Naive thymus-derived CD8-positive, alpha-beta T cell (primary cell): ENCODE results near the gene TMEM167B. TPM values are rescaled to one million over a fixed set of nuclear protein-coding genes. Genes with fewer than 3 reads are reported as not detected.

Source experiments
- ATAC-seq, 2 donors: fragments of 150-1000 bp; cut with Tn5 transposase in 1 of 2; sonication (Bioruptor Pico), chemical (Tn5 transposase) in 1 of 2; 1 replicate in 1 of 2; 2 replicates in 1 of 2; pipeline ENCODE4 v1.10.0; 2021; ENCODE audit warnings: mild to moderate bottlenecking in 2 of 2, moderate library complexity in 2 of 2
- POLR2A ChIA-PET: fragments of 350-600 bp; sonication (Branson Sonifier 250); formaldehyde crosslinking; loops from one replicate; lab custom pipeline; 2021; ENCODE audit warnings: antibody characterized with exemption; lab: Charles Lee
- DNase-seq, 10 donors: peaks; one replicate each; pipeline versions ENCODE4 v3.0.0 to v3.0.0-alpha.2; 2020 to 2022
- H3K27ac Mint-ChIP-seq, 10 donors: one replicate each; pipeline ENCODE4 v1.8.0; 2020 to 2022; ENCODE audit warnings: mild to moderate bottlenecking in 10 of 10, mixed read lengths in 10 of 10, moderate library complexity in 4 of 10, inconsistent platforms in 1 of 10
- H3K27me3 Mint-ChIP-seq, 5 donors: one replicate each; pipeline ENCODE4 v1.8.0; 2021 to 2022; ENCODE audit warnings: mixed read lengths in 5 of 5
- H3K36me3 Mint-ChIP-seq, 3 donors: one replicate each; pipeline ENCODE4 v1.8.0; 2020 to 2022; ENCODE audit warnings: mixed read lengths in 3 of 3, mild to moderate bottlenecking in 2 of 3, inconsistent platforms in 1 of 3
- H3K4me1 Mint-ChIP-seq, 4 donors: one replicate each; pipeline ENCODE4 v1.8.0; 2021 to 2022; ENCODE audit warnings: mixed read lengths in 4 of 4
- H3K4me3 Mint-ChIP-seq, 10 donors: one replicate each; pipeline ENCODE4 v1.8.0; 2020 to 2022; ENCODE audit warnings: mild to moderate bottlenecking in 10 of 10, mixed read lengths in 10 of 10, moderate library complexity in 6 of 10, inconsistent platforms in 1 of 10
- H3K9me3 Mint-ChIP-seq, 9 donors: one replicate each; pipeline ENCODE4 v1.8.0; 2020 to 2022; ENCODE audit warnings: mixed read lengths in 9 of 9, mild to moderate bottlenecking in 3 of 9, inconsistent platforms in 1 of 9, moderate library complexity in 1 of 9
- polyA plus RNA-seq, 3 donors: library from polyadenylated mRNA; unstranded; fragments of 300-500 nt; fragmentation: Illumina TruSeq; gene quantifications; one replicate each; pipeline ENCODE4 v1.2.3, GENCODE V29; 2021
- total RNA-seq, 8 experiments: library from RNA in 2 of 8; stranded (reverse) in 2 of 8; gene quantifications; one replicate each; pipeline ENCODE4 v1.2.3 and lab custom pipeline; 2021 to 2026

Gene TMEM167B
- total and polyA plus RNA-seq, 5 experiments from 2014 or later, result 28.8 to 51.3 (median 32.0) TPM

DNA sequence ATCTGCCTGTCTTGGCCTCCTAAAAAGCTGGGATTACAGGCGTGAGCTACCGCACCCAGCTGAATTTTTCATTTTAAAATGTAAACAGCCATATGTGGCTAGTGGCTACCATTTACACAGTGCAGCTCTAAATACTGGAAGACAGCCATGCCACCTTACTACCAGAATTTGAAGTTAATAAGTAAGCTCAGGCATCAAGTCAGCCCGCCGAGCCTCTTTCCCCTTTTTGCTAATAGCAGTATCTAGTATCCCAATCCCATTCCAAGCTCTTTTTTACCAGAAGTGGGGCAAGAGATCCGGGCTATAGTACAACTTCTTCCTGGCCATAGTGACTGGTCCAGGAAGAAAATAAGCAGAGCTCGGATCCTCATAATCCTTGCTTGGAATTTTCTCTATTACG, 29.9 kb upstream of the TMEM167B start:
- POLR2A ChIA-PET, result no interaction called here
- ATAC-seq, result no peak
- Mint-ChIP-seq H3K9me3 (no peaks in the 10 kb centered on the region), H3K27me3 (no peaks in the 10 kb centered on the region), H3K4me3 (no peak overlapping the region), H3K4me1 (no peaks in the 10 kb centered on the region), H3K36me3 (peaks cover 0 to 32% (median 12%) of the 10 kb centered on the region in 3 donors), H3K27ac (no peak overlapping the region)
- no peak for DNase-seq

DNA sequence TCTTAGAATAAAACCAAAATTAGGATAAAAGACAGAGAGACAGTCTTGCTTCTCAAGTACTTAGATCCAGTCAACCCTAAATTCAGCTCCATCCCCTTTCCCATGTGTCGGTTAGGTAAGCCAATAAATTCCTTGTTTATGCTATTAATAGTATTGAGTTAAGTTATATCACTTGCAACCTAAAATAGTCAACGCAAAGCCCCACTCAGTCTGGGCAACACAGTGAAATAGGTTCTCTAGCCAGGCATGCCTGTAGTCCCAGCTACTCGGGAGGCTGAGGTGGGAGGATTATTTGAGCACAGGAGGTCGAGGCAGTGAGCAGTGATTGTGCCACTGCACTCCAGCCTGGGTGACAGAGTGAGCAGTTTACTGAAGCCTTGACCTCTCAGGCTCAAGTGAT, 29.4 kb upstream of the TMEM167B start:
- H3K36me3 Mint-ChIP-seq, result peaks cover 0 to 34% (median 12%) of the 10 kb centered on the region in 3 donors
- no peaks in the 10 kb centered on the region for H3K27me3 Mint-ChIP-seq
- H3K4me1 Mint-ChIP-seq, result no peaks in the 10 kb centered on the region
- no peak overlapping the region for H3K27ac Mint-ChIP-seq
- H3K4me3 Mint-ChIP-seq, result no peak overlapping the region
- H3K9me3 Mint-ChIP-seq, result no peaks in the 10 kb centered on the region
- DNase-seq (no peak), ATAC-seq (no peak)
- POLR2A ChIA-PET, result no interaction called here

DNA sequence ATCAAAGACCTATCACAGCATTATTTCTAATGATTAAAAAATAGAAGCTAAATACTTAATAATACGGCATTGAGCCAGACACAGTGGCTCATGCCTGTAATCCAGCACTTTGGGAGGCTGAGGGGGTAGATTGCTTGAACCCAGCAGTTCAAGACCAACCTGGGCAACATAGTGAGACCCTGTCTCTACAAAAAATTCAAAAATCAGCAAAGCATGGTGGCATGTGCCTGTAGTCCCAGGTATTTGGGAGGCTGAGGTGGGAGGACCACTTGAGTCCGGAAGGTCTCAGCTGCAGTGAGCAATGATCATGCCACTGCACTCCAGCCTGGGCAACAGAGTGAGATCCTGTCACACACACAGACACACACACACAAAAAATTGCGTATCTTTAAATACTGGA, 25.4 kb upstream of the TMEM167B start:
- ATAC-seq (no peak), DNase-seq (no peak)
- Mint-ChIP-seq H3K9me3 (no peaks in the 10 kb centered on the region), H3K4me1 (peaks cover 0 to 7% (median 0%) of the 10 kb centered on the region in 4 donors), H3K36me3 (peaks cover 0 to 58% (median 18%) of the 10 kb centered on the region in 3 donors), H3K4me3 (no peak overlapping the region), H3K27ac (no peak overlapping the region), H3K27me3 (no peaks in the 10 kb centered on the region)
- POLR2A ChIA-PET, result interaction anchor here (1.2 kb wide), 1 partner anchor 13 kb away, joined by 3 read pairs; no protein-coding TSS in a partner anchor

DNA sequence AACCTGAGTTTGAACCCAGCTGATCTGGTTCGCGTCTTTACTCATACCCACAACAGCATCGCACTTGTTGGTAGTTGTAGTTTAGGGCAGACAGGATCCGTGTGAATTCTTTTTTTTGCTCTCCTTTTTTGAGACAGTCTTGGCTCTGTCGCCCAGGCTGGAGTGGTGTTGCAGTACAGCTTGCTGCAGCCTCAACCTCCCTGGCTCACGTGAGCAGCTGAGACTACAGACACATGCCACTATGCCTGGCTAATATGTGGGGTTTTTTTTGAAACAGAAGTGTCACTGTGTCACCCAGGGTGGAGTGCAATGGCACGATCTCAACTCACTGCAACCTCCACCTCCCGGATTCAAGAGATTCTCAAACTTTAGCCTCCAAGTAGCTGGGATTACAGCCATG, 22.7 kb upstream of the TMEM167B start:
- no peak for DNase-seq
- Mint-ChIP-seq H3K36me3 (peaks cover 0 to 63% (median 13%) of the 10 kb centered on the region in 3 donors), H3K27me3 (no peaks in the 10 kb centered on the region), H3K27ac (peak overlapping the region in 1 of 10 donors; percentile 24), H3K4me1 (peaks cover 0 to 14% (median 2%) of the 10 kb centered on the region in 4 donors), H3K9me3 (no peaks in the 10 kb centered on the region), H3K4me3 (no peak overlapping the region)
- POLR2A ChIA-PET, result interaction anchor here (0.6 to 1.1 kb wide), 3 partner anchors 23 to 32 kb away, joined by 3 read pairs; partner anchors contain the start of genes TMEM167B and WDR47
- no peak for ATAC-seq

DNA sequence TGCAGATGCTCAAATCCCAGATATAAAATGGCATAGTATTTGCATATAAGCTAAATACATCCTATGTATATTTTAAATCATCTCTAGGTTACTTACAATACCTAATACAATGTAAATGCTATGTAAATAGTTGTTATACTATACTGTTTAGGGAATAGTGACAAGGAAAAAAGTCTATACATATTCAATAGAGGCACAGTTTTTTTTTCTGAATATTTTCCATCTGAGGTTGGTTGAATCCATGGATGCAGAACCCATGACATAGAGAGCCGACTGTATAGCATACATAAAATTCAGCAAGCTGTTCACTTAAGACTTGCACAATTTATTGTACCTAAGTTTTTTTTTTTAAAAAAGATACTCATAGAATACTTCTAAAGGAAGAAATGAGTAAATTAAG, 21.3 kb upstream of the TMEM167B start:
- peaks cover under 1 to 16% (median 6%) of the 10 kb centered on the region in 4 donors for H3K4me1 Mint-ChIP-seq
- no peak overlapping the region for H3K27ac Mint-ChIP-seq
- no peaks in the 10 kb centered on the region for H3K9me3 Mint-ChIP-seq
- DNase-seq, result no peak
- no peak for ATAC-seq
- POLR2A ChIA-PET, result interaction anchor here (0.6 kb wide), 1 partner anchor 252 kb away, joined by 3 read pairs; no protein-coding TSS in a partner anchor
- H3K27me3 Mint-ChIP-seq, result no peaks in the 10 kb centered on the region
- H3K4me3 Mint-ChIP-seq, result no peak overlapping the region
- peaks cover 0 to 62% (median 15%) of the 10 kb centered on the region in 3 donors for H3K36me3 Mint-ChIP-seq

DNA sequence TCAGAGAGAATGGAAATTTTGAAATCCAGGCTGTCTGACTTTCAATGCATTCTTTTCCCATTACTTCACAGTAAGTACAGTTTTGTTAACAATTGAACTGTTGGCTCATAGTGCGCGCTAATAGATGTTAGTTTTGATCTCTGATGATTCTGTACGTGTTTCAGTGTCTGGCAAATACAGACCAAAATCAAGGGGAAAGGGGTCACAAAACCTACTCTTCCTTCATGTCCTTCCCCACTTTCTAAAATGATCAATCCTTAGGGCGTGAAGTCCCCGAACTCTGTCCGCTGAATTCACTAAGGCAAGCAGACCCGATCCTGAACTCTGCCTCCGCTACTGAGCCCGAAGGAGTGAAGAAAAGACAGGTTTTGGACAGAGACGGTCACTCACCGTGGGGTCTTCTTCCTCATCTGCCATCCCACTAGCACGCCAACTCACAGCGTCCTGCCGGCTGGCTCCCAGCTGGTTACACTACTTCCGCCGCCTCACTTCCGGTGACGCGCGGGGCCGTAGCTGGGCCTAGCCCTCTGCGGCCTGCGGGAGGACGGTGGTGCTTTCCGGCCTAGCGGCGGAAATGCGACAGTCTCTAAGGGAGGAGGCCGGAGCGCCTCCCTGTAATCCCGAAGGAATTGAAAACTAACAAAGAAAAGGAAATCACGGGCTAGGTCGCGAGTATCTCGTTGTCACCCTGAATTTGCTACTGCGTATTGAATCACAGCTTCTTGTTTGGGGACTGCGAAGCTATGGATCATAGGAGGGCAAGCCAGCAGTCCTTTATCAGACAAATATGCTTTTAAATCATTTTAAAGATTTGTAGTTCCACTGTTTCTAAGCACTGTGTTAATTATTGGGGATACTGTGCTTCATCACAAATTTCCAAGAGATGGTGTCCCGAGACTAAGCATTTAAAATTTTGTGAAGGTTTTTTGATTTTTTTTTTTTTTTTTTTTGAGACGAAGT, 14.8 kb upstream of the TMEM167B start, which contains the start of gene TAF13:
Gene TAF13, minus strand, starts transcription at position 473 of the 960 bp plus-strand sequence. Its CDS starts 56 bp downstream, at position 417.
- Mint-ChIP-seq H3K36me3 (peaks cover 0 to 20% (median 2%) of the 10 kb centered on the region in 3 donors), H3K27me3 (no peaks in the 10 kb centered on the region), H3K4me1 (peaks cover 8 to 29% (median 20%) of the 10 kb centered on the region in 4 donors), H3K27ac (peak within 1 kb of the TSS; percentile 98 to 100 (median 99)), H3K4me3 (peak within 1 kb of the TSS; percentile 96 to 100 (median 98)), H3K9me3 (no peaks in the 10 kb centered on the region)
- POLR2A ChIA-PET, result interaction anchor here (0.7 to 3.9 kb wide), 13 partner anchors 14 to 1127 kb away, joined by 3 to 103 read pairs (median 4); partner anchors contain the start of genes CLCC1, SARS1, TMEM167B and WDR47
- ATAC-seq, result peak; percentile 96 to 98
- peak; percentile 74 to 93 (median 85) for DNase-seq

DNA sequence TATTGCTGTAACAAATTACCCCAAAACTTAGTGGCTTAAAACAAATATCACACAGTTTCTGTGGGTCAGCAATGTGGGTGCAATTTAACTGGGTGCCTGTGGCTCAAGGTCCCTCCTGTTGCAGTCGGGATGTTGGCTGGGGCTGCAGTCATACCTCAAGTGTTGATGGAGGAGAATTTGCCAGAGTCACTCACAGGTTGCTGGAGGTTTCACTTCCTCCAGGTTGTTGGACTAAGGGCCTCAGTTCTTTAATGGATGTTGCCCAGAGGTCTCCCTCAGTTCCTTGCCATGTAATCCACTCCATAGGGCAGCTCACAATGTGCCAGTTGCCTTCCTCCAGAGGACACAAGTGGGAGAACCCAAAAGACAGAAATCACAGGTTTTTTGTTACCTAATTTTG, 12.2 kb upstream of the TMEM167B start:
- H3K4me3 Mint-ChIP-seq, result no peak overlapping the region
- no peaks in the 10 kb centered on the region for H3K9me3 Mint-ChIP-seq
- peaks cover 8 to 21% (median 18%) of the 10 kb centered on the region in 4 donors for H3K4me1 Mint-ChIP-seq
- peaks cover 0 to 10% (median 0%) of the 10 kb centered on the region in 3 donors for H3K36me3 Mint-ChIP-seq
- no peaks in the 10 kb centered on the region for H3K27me3 Mint-ChIP-seq
- ATAC-seq (no peak), DNase-seq (no peak)
- H3K27ac Mint-ChIP-seq, result peak overlapping the region in 1 of 10 donors; percentile 55
- POLR2A ChIA-PET, result interaction anchor here (0.8 to 3.9 kb wide), 3 partner anchors 11 to 22 kb away, joined by 3 to 103 read pairs (median 46); partner anchors contain the start of gene TMEM167B

DNA sequence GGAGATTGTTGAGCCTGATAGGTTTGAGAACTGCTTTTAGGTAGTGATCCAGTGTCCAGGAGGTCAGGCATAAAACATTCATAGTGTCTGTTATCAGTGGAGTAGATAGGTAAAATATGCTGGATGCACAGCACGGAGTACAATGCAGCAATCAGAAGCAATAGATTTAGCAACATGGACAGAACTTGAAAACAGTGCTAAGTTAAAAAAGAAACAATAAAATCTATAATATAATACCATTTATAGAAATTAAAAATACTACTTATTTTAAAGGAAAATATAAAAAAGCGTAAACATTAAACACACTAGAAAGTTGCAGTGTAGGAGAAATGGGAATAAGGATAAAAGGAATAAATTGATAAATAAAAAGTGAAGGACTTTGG, 11.3 kb upstream of the TMEM167B start:
- peaks cover 7 to 19% (median 16%) of the 10 kb centered on the region in 4 donors for H3K4me1 Mint-ChIP-seq
- H3K27ac Mint-ChIP-seq, result no peak overlapping the region
- ATAC-seq (no peak), DNase-seq (no peak)
- H3K27me3 Mint-ChIP-seq, result no peaks in the 10 kb centered on the region
- H3K36me3 Mint-ChIP-seq, result peaks cover 0 to 4% (median 0%) of the 10 kb centered on the region in 3 donors
- H3K9me3 Mint-ChIP-seq, result no peaks in the 10 kb centered on the region
- POLR2A ChIA-PET, result interaction anchor here (3.9 kb wide), 1 partner anchor 21 kb away, joined by 103 read pairs; no protein-coding TSS in a partner anchor
- H3K4me3 Mint-ChIP-seq, result no peak overlapping the region

DNA sequence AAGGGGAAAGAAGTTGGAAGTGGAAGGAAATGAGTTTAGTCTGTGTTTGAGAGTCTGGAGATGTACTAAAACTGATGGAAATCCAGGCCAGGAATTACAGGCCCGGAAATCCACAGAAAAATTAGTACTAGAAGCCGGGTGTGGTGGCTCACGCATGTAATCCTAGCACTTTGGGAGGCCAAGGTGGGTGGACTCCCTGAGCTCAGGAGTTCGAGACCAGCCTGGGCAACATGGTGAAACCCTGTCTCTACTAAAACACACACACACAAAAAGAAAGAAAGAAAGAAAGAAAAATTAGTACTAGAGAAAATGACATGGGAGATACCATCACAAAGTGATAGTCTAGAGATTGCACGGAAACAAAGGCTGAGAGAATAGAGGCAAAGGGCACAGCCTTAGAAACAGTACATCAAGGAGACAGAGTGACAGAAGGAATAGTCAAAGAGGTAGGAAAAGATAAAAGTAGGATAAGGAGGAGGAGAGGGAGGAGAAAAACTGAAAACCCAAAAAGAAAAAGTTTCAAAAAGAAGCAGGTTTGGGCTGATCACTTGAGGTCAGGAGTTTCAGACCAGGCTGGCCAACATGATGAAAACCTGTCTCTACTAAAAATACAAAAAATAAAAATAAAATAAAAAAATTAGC, 10.0 kb upstream of the TMEM167B start:
- Mint-ChIP-seq H3K27ac (peak overlapping the region in 1 of 10 donors; percentile 74), H3K9me3 (no peaks in the 10 kb centered on the region), H3K4me3 (no peak overlapping the region), H3K27me3 (no peaks in the 10 kb centered on the region), H3K36me3 (no peaks in the 10 kb centered on the region), H3K4me1 (peaks cover 4 to 7% (median 6%) of the 10 kb centered on the region in 4 donors)
- DNase-seq (no peak), ATAC-seq (no peak)
- POLR2A ChIA-PET, result interaction anchor here (0.9 kb wide), 1 partner anchor 12 kb away, joined by 3 read pairs; no protein-coding TSS in a partner anchor

DNA sequence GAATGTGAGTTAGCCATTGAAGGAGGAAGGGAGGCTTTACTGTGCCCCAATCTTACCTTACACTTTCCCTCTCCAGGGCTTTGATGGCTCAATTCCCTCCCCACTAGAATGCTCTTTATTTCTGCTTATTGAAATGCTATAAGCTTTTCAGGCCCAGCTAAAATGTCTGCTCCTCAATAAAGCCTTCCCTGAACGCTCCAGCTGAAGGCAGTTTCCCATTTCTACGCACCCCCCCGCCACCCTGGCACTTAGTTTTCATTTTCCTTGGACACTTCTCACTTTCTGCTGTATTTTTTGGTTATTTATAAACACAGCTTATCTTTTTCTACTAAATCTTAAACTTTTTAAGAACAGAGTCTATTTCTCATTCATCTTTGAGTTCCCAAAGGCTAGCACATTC, 7.1 kb upstream of the TMEM167B start:
- ATAC-seq (no peak), DNase-seq (no peak)
- no peaks in the 10 kb centered on the region for H3K4me1 Mint-ChIP-seq
- H3K9me3 Mint-ChIP-seq, result no peaks in the 10 kb centered on the region
- POLR2A ChIA-PET, result interaction anchor here (0.6 kb wide), 1 partner anchor 17 kb away, joined by 7 read pairs; no protein-coding TSS in a partner anchor
- no peak overlapping the region for H3K4me3 Mint-ChIP-seq
- H3K36me3 Mint-ChIP-seq, result no peaks in the 10 kb centered on the region
- H3K27ac Mint-ChIP-seq, result no peak overlapping the region
- no peaks in the 10 kb centered on the region for H3K27me3 Mint-ChIP-seq

DNA sequence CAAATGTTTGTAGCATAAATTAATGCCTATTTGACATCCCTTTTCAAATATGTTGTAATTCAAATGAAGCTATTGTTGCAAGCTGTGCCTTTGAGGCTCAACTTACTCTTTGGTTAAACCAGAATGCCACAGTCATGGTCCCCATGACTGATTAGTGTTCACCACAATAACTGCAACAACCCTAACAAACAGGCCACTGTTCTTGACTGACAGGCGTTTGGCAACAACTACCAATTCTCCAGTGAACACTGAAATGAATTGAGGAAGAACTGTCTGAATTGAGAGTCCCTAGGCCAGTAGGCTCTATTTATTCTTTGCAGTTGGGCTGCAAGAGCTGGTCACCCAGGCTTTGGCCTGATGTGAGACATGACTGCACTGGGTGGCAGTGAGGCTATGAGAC, 6.6 kb upstream of the TMEM167B start:
- H3K27me3 Mint-ChIP-seq, result no peaks in the 10 kb centered on the region
- peaks cover 0 to under 1% (median 0%) of the 10 kb centered on the region in 3 donors for H3K36me3 Mint-ChIP-seq
- POLR2A ChIA-PET, result no interaction called here
- H3K4me1 Mint-ChIP-seq, result no peaks in the 10 kb centered on the region
- no peak overlapping the region for H3K27ac Mint-ChIP-seq
- no peak for DNase-seq
- H3K9me3 Mint-ChIP-seq, result peaks cover 0 to 1% (median 0%) of the 10 kb centered on the region in 9 donors
- H3K4me3 Mint-ChIP-seq, result no peak overlapping the region
- ATAC-seq, result no peak
